GM12878 (cell line): ENCODE measurements around the gene GRIK3. TPM values are rescaled to one million over a fixed set of nuclear protein-coding genes. Genes with fewer than 3 reads are reported as not detected.

Experiments used
- ATAC-seq: fragments of 200-7000 bp; cut with Tn5 transposase; 3 replicates; pipeline ENCODE4 v1.9.1; 2020; ENCODE audit warnings: mild to moderate bottlenecking, moderate library complexity
- BruUV-seq: library from RNA; stranded (reverse); fragments of 400-500 nt; replicated peaks from 2 replicates; lab custom pipeline; 2021; lab: Mats Ljungman, UMichigan
- CTCF ChIA-PET: fragments of 300-600 bp; sonication (Branson Sonifier 250); formaldehyde crosslinking; extraction: SDS; loops from one replicate; lab custom pipeline; 2021; ENCODE audit warnings: inconsistent platforms; lab: Yijun Ruan, JAX
- POLR2A ChIA-PET: fragments of 350-600 bp; formaldehyde crosslinking; extraction: SDS; loops from one replicate; lab custom pipeline; 2021; ENCODE audit warnings: inconsistent platforms; lab: Charles Lee
- RAD21 ChIA-PET: fragments of 300-600 bp; sonication (Branson Sonifier 250); formaldehyde crosslinking; loops from one replicate; lab custom pipeline; 2023; ENCODE audit warnings: antibody characterized with exemption; ENCODE audit not compliant: unreplicated experiment; lab: Charles Lee
- SMC1A ChIA-PET: fragments of 300-600 bp; sonication (Branson Sonifier 250); formaldehyde crosslinking; loops from one replicate; lab custom pipeline; 2023; ENCODE audit not compliant: unreplicated experiment, uncharacterized antibody; lab: Charles Lee
- DNase-seq: peaks from one replicate; pipeline ENCODE4 v3.0.0-alpha.2; 2011; ENCODE audit warnings: low read depth, low spot score
- FAIRE-seq: peaks from 3 replicates; lab custom pipeline; 2011; peaks lifted over from hg19 to GRCh38; lab: Jason Lieb, UNC
- H2AFZ ChIP-seq: 2 replicates; pipeline ENCODE4 v1.6.0; 2011; ENCODE audit warnings: low read depth, low read length, control low read depth; ENCODE audit not compliant: control insufficient read depth
- H3K27ac ChIP-seq: 2 replicates; pipeline ENCODE4 v1.5.1; 2011; ENCODE audit warnings: control low read depth; ENCODE audit not compliant: control insufficient read depth, insufficient read depth
- H3K27me3 ChIP-seq, 2 experiments: replicated peaks in 1 of 2; 2 replicates each; pipeline versions ENCODE4 v1.6.0 to v1.6.1; 2011; ENCODE audit warnings: low read length in 1 of 2; ENCODE audit not compliant: control insufficient read depth in 2 of 2, insufficient read depth in 2 of 2
- H3K36me3 ChIP-seq, 2 experiments: 2 replicates each; pipeline ENCODE4 v1.5.1; 2011; ENCODE audit warnings: low read length in 1 of 2; ENCODE audit not compliant: control insufficient read depth in 2 of 2, insufficient read depth in 2 of 2
- H3K4me1 ChIP-seq: 2 replicates; pipeline ENCODE4 v1.6.1; 2011; ENCODE audit warnings: mild to moderate bottlenecking, low read length, moderate library complexity, mixed read lengths; ENCODE audit not compliant: control insufficient read depth, insufficient read depth
- H3K4me2 ChIP-seq: 2 replicates; pipeline ENCODE4 v1.6.0; 2011; ENCODE audit warnings: control low read depth; ENCODE audit not compliant: control insufficient read depth, insufficient read depth
- H3K4me3 ChIP-seq: fragments of 200-600 bp; sonication (generic); 2 replicates; pipeline ENCODE4 v1.5.1; 2016
- H3K79me2 ChIP-seq: 2 replicates; pipeline ENCODE4 v1.6.0; 2011; ENCODE audit warnings: low read length; ENCODE audit not compliant: control insufficient read depth, insufficient read depth
- H3K9ac ChIP-seq: 2 replicates; pipeline ENCODE4 v1.8.0; 2011; ENCODE audit warnings: low read length, control low read depth, mixed read lengths; ENCODE audit not compliant: control insufficient read depth, insufficient read depth
- H3K9me3 ChIP-seq: replicated peaks from 3 replicates; pipeline ENCODE4 v1.5.1; 2011; ENCODE audit warnings: mild to moderate bottlenecking, low read length; ENCODE audit not compliant: control insufficient read depth, insufficient read depth
- H4K20me1 ChIP-seq: 2 replicates; pipeline ENCODE4 v1.6.0; 2011; ENCODE audit not compliant: control insufficient read depth, insufficient read depth
- CEBPB ChIP-seq, 2 experiments: fragments of 150-350 bp in 1 of 2; IDR thresholded peaks; 2 replicates each; pipeline ENCODE4 v1.6.1; 2012 to 2014; ENCODE audit warnings: low read depth in 2 of 2, low read length in 2 of 2, borderline replicate concordance in 1 of 2, inconsistent platforms in 1 of 2
- CREM ChIP-seq: IDR thresholded peaks from 2 replicates; pipeline ENCODE4 v1.6.1; 2014; ENCODE audit warnings: antibody characterized with exemption, low read depth
- E2F4 ChIP-seq: IDR thresholded peaks from 2 replicates; pipeline ENCODE4 v1.6.1; 2012; ENCODE audit warnings: low read depth, low read length, improper control_type of control experiment
- HDGF ChIP-seq: fragments of 450-650 bp; IDR thresholded peaks from 2 replicates; pipeline ENCODE4 v1.6.1; 2016; ENCODE audit warnings: antibody characterized with exemption
- JUNB ChIP-seq: IDR thresholded peaks from 2 replicates; pipeline ENCODE4 v1.6.1; 2016; ENCODE audit warnings: antibody characterized with exemption, mild to moderate bottlenecking
- LARP7 ChIP-seq: fragments of 450-650 bp; IDR thresholded peaks from 2 replicates; pipeline ENCODE4 v1.6.1; 2017; ENCODE audit warnings: mild to moderate bottlenecking
- MYB ChIP-seq: fragments of 150-350 bp; IDR thresholded peaks from 2 replicates; pipeline ENCODE4 v1.6.1; 2014; ENCODE audit warnings: mild to moderate bottlenecking, low read depth, low read length, borderline replicate concordance
- RCOR1 ChIP-seq: conservative IDR thresholded peaks from 2 replicates; pipeline ENCODE4 v1.6.1; 2012; ENCODE audit warnings: low read depth, low read length, improper control_type of control experiment
- SMAD1 ChIP-seq: fragments of 450-650 bp; IDR thresholded peaks from 2 replicates; pipeline ENCODE4 v1.6.1; 2018; ENCODE audit warnings: mild to moderate bottlenecking, low read depth; ENCODE audit not compliant: partially characterized antibody
- WGBS: methylation state at CpG from one replicate; pipeline ENCODE4 v1.1.6; 2016; ENCODE audit warnings: low lambda C conversion rate; ENCODE audit not compliant: insufficient replicate concordance, insufficient coverage; ENCODE audit errors: missing lambda C conversion rate; 5-methylcytosine and 5-hydroxymethylcytosine counted together
- in situ Hi-C: fragments of 300-500 bp; cut with MboI; formaldehyde crosslinking; loops from 9 replicates; pipeline ENCODE4 v1.14.3; 2018; ENCODE audit warnings: mixed read lengths
- intact Hi-C: fragments of 100-400 bp; cut with micrococcal nuclease; formaldehyde crosslinking; loops from one replicate; pipeline ENCODE4 v1.14.2; 2022; ENCODE audit not compliant: unreplicated experiment
- polyA plus RNA-seq, 11 experiments: library from polyadenylated mRNA; depleted of rRNA in 4 of 11; unstranded in 6 of 11; stranded (reverse) in 5 of 11; fragments of >200 nt; fragmentation: Nextera tagmentation in 4 of 11; fragmentation: Illumina TruSeq in 1 of 11; extraction: Ambion mirVana in 4 of 11; extraction: Trizol in 1 of 11; gene quantifications; 1 replicate in 1 of 11; 2 replicates in 10 of 11; pipeline versions ENCODE4 v1.2.1 to v1.2.3, GENCODE V29; 2011 to 2016; ENCODE audit warnings: inconsistent platforms in 2 of 11, missing spikeins in 2 of 11, low read depth in 1 of 11
- total RNA-seq, 4 experiments: library from RNA; depleted of rRNA in 3 of 4; stranded (reverse); fragments of >200 nt in 3 of 4; fragmentation: Illumina TruSeq in 1 of 4; extraction: Trizol in 1 of 4; gene quantifications; 2 replicates each; pipeline versions ENCODE4 v1.2.1 to v1.2.3, GENCODE V29; 2013 to 2021
- TF ChIP-seq, protein P1 (sequence below): fragments of 450-650 bp; IDR thresholded peaks from 2 replicates; pipeline ENCODE4 v1.6.1; 2017; ENCODE audit warnings: borderline replicate concordance
- TF ChIP-seq, protein P2 (sequence below): fragments of 450-650 bp; IDR thresholded peaks from 2 replicates; pipeline ENCODE4 v1.6.1; 2016; ENCODE audit warnings: mild to moderate bottlenecking, moderate library complexity, borderline replicate concordance

Gene GRIK3
- total and polyA plus RNA-seq, 10 of the 15 experiments (the other 5 are each of a cell fraction or from before 2014, with no cell fraction given): not detected

DNA sequence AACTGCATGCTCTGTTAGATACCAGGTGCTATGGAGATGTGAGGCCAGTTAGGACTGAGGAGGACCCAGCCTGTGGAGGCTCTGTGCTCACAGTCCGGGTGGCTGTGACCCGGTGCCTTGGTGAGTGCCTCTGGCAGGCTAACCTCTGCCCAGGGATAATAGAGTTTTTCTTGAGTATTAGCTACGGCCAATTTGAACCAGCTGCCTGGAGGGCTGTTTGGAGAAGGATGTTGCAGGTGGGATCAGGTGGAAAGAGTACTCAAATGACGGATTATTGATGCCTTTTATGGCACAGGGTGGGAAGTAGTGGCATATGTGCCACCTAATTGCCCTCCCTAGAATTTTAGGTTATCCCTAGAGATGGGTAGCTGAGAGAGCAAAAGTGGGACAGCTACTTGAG lies 182.7 kb downstream of the GRIK3 start:
- intact Hi-C loops: no loop called here
- FAIRE-seq (no peak), ATAC-seq (no peak)
- no peak overlapping the region for H3K27ac ChIP-seq
- peaks cover 5 to 10% of the 10 kb centered on the region in 2 experiments; a peak in 3 of 4 replicates for H3K27me3 ChIP-seq
- no peaks in the 10 kb centered on the region for H4K20me1 ChIP-seq
- no peaks in the 10 kb centered on the region for H3K4me1 ChIP-seq
- ChIA-PET CTCF (interaction anchor here (0.7 kb wide), 1 partner anchor 12 kb away, joined by 3 read pairs; no protein-coding TSS in a partner anchor), SMC1A (interaction anchor here (1.4 kb wide), 1 partner anchor 10 kb away, joined by 3 read pairs; no protein-coding TSS in a partner anchor), RAD21 (no interaction called here)
- 14% methylated on average over 4 of the region's 4 CpGs for WGBS
- no peak overlapping the region for H3K9ac ChIP-seq
- no TSS peak for BruUV-seq
- H3K9me3 ChIP-seq: no peaks in the 10 kb centered on the region
- no peak overlapping the region for H2AFZ ChIP-seq
- no peaks in the 10 kb centered on the region for H3K79me2 ChIP-seq
- H3K36me3 ChIP-seq: no peaks in the 10 kb centered on the region
- no peak for TF ChIP-seq CREM
- TF ChIP-seq LARP7: no peak
- TF ChIP-seq CEBPB (IDR thresholded peaks at IDR 0.05; ENCODE audit: borderline replicate concordance in 1 of 2, low read depth in 2 of 2, low read length in 2 of 2): no peak
- TF ChIP-seq, protein P1, sequence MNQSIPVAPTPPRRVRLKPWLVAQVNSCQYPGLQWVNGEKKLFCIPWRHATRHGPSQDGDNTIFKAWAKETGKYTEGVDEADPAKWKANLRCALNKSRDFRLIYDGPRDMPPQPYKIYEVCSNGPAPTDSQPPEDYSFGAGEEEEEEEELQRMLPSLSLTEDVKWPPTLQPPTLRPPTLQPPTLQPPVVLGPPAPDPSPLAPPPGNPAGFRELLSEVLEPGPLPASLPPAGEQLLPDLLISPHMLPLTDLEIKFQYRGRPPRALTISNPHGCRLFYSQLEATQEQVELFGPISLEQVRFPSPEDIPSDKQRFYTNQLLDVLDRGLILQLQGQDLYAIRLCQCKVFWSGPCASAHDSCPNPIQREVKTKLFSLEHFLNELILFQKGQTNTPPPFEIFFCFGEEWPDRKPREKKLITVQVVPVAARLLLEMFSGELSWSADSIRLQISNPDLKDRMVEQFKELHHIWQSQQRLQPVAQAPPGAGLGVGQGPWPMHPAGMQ: no peak
- TF ChIP-seq, all 136 proteins: peak for 0
- H3K4me2 ChIP-seq: no peak overlapping the region
- POLR2A ChIA-PET: no interaction called here
- DNase-seq: no peak
- in situ Hi-C loops: no loop called here
- no peak overlapping the region for H3K4me3 ChIP-seq

DNA sequence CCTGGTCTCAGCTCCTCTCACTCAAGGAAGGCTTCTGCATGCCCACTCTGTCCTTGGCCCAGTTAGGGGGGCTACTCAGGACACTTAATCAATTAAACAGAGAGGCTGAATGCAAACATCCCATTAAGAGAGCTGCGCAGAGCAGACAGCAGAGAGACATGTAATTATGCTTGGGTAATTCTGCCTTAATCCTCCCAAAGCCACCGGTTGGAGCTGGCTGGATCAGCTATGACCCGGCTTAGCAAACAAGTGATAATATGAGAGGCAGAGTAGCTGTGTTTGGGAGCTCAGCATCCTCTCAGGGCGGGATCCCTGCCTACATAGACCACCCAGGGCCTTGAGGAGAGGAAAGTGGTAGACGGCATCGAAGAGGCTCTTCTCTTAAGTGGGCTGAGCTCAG lies 183.2 kb downstream of the GRIK3 start:
- DNase-seq (no peak), FAIRE-seq (no peak), ATAC-seq (no peak)
- Histone ChIP-seq H2AFZ (no peak overlapping the region), H3K9ac (no peak overlapping the region), H3K36me3 (no peaks in the 10 kb centered on the region), H3K4me1 (no peaks in the 10 kb centered on the region), H3K4me2 (no peak overlapping the region), H3K79me2 (no peaks in the 10 kb centered on the region), H3K27me3 (peaks cover 5 to 9% of the 10 kb centered on the region in 2 experiments; a peak in 3 of 4 replicates), H4K20me1 (no peaks in the 10 kb centered on the region), H3K4me3 (no peak overlapping the region), H3K27ac (no peak overlapping the region), H3K9me3 (no peaks in the 10 kb centered on the region)
- 36% methylated on average over 6 of the region's 6 CpGs for WGBS
- no TSS peak for BruUV-seq
- intact Hi-C loops: no loop called here
- SMC1A ChIA-PET: interaction anchor here (1.4 kb wide), 1 partner anchor 11 kb away, joined by 3 read pairs; no protein-coding TSS in a partner anchor
- CTCF ChIA-PET: interaction anchor here (0.7 kb wide), 1 partner anchor 13 kb away, joined by 3 read pairs; no protein-coding TSS in a partner anchor
- RAD21 ChIA-PET: no interaction called here
- TF ChIP-seq JUNB (no peak), HDGF (no peak), RCOR1 (no peak), E2F4 (no peak), SMAD1 (no peak), MYB (no peak)
- TF ChIP-seq, protein P2, sequence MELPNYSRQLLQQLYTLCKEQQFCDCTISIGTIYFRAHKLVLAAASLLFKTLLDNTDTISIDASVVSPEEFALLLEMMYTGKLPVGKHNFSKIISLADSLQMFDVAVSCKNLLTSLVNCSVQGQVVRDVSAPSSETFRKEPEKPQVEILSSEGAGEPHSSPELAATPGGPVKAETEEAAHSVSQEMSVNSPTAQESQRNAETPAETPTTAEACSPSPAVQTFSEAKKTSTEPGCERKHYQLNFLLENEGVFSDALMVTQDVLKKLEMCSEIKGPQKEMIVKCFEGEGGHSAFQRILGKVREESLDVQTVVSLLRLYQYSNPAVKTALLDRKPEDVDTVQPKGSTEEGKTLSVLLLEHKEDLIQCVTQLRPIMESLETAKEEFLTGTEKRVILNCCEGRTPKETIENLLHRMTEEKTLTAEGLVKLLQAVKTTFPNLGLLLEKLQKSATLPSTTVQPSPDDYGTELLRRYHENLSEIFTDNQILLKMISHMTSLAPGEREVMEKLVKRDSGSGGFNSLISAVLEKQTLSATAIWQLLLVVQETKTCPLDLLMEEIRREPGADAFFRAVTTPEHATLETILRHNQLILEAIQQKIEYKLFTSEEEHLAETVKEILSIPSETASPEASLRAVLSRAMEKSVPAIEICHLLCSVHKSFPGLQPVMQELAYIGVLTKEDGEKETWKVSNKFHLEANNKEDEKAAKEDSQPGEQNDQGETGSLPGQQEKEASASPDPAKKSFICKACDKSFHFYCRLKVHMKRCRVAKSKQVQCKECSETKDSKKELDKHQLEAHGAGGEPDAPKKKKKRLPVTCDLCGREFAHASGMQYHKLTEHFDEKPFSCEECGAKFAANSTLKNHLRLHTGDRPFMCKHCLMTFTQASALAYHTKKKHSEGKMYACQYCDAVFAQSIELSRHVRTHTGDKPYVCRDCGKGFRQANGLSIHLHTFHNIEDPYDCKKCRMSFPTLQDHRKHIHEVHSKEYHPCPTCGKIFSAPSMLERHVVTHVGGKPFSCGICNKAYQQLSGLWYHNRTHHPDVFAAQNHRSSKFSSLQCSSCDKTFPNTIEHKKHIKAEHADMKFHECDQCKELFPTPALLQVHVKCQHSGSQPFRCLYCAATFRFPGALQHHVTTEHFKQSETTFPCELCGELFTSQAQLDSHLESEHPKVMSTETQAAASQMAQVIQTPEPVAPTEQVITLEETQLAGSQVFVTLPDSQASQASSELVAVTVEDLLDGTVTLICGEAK: no peak
- POLR2A ChIA-PET: no interaction called here
- in situ Hi-C loops: no loop called here
